GM12891 (cell line): ENCODE results near the gene ETFBKMT.

Source experiments
- POLR2A ChIP-seq: IDR thresholded peaks from 2 replicates; pipeline ENCODE4 v1.6.1; 2011; ENCODE audit warnings: low read depth, low read length, control low read depth
- POLR2AphosphoS5 ChIP-seq: IDR thresholded peaks from 2 replicates; pipeline ENCODE4 v1.6.1; 2011; ENCODE audit warnings: low read depth, low read length, control low read depth
- SPI1 ChIP-seq: IDR thresholded peaks from 2 replicates; pipeline ENCODE4 v1.6.1; 2011; ENCODE audit warnings: low read depth, low read length, control low read depth
- TAF1 ChIP-seq: IDR thresholded peaks from 2 replicates; pipeline ENCODE4 v1.6.1; 2011; ENCODE audit warnings: low read depth, low read length, control low read depth

- TF ChIP-seq POLR2A (no peak), POLR2AphosphoS5 (no peak), SPI1 (no peak), TAF1 (no peak)
Observed at GRCh38 chr12:31634620-31635019, 24.9 kb upstream of the ETFBKMT start.
